22Rv1 (cell line): Measurements from ENCODE around the gene PIK3R5.

Experiments used
- ZFX ChIP-seq: fragments of 450-650 bp; IDR thresholded peaks from 2 replicates; pipeline ENCODE4 v1.6.1; 2017; ENCODE audit warnings: antibody characterized with exemption, borderline replicate concordance
- TF ChIP-seq, protein P1 (sequence below): fragments of 450-650 bp; IDR thresholded peaks from 2 replicates; pipeline ENCODE4 v1.5.1; 2017; ENCODE audit warnings: mild to moderate bottlenecking

- TF ChIP-seq, protein P1, sequence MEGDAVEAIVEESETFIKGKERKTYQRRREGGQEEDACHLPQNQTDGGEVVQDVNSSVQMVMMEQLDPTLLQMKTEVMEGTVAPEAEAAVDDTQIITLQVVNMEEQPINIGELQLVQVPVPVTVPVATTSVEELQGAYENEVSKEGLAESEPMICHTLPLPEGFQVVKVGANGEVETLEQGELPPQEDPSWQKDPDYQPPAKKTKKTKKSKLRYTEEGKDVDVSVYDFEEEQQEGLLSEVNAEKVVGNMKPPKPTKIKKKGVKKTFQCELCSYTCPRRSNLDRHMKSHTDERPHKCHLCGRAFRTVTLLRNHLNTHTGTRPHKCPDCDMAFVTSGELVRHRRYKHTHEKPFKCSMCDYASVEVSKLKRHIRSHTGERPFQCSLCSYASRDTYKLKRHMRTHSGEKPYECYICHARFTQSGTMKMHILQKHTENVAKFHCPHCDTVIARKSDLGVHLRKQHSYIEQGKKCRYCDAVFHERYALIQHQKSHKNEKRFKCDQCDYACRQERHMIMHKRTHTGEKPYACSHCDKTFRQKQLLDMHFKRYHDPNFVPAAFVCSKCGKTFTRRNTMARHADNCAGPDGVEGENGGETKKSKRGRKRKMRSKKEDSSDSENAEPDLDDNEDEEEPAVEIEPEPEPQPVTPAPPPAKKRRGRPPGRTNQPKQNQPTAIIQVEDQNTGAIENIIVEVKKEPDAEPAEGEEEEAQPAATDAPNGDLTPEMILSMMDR, result no peak
- no peak for TF ChIP-seq ZFX
These were observed 30.2 kb upstream of the PIK3R5 start for GRCh38 chr17:8995711-8996110.
